Stimulated activated effector memory CD8-positive, alpha-beta T cell treated with anti-CD3 and anti-CD28 coated beads, Interleukin-12 subunit alpha, Interleukin-12 subunit beta, amount 100 ng/mL, for 72 hours (primary cell): Measurements from ENCODE around the gene IQCK.
A peak's percentile ranks its signal among the peaks of the same experiment; 100 is the strongest.

Experiments
- ATAC-seq: fragments of 150-1000 bp; cut with Tn5 transposase; 2 replicates; pipeline ENCODE4 v1.10.0; 2021
- DNase-seq, 2 donors: peaks; one replicate each; pipeline ENCODE4 v3.0.0; 2021 to 2022; ENCODE audit warnings: low spot score in 2 of 2
- H3K27ac Mint-ChIP-seq: one replicate; pipeline ENCODE4 v1.8.0; 2022; ENCODE audit warnings: mild to moderate bottlenecking, mixed read lengths
- H3K36me3 Mint-ChIP-seq: one replicate; pipeline ENCODE4 v1.8.0; 2022; ENCODE audit warnings: mild to moderate bottlenecking, mixed read lengths
- H3K4me1 Mint-ChIP-seq: one replicate; pipeline ENCODE4 v1.8.0; 2022; ENCODE audit warnings: mixed read lengths
- H3K4me3 Mint-ChIP-seq: one replicate; pipeline ENCODE4 v1.8.0; 2022; ENCODE audit warnings: mild to moderate bottlenecking, mixed read lengths
- H3K9me3 Mint-ChIP-seq: one replicate; pipeline ENCODE4 v1.8.0; 2022; ENCODE audit warnings: mixed read lengths

IQCK gene

GRCh38 chr16:19892902-19893301 is 174.8 kb downstream of the IQCK start:
- no peak for DNase-seq
- Mint-ChIP-seq H3K4me1 (peaks cover 4% of the 10 kb centered on the region), H3K4me3 (no peak overlapping the region), H3K36me3 (no peaks in the 10 kb centered on the region), H3K9me3 (no peaks in the 10 kb centered on the region), H3K27ac (no peak overlapping the region)
- ATAC-seq: no peak

DNA sequence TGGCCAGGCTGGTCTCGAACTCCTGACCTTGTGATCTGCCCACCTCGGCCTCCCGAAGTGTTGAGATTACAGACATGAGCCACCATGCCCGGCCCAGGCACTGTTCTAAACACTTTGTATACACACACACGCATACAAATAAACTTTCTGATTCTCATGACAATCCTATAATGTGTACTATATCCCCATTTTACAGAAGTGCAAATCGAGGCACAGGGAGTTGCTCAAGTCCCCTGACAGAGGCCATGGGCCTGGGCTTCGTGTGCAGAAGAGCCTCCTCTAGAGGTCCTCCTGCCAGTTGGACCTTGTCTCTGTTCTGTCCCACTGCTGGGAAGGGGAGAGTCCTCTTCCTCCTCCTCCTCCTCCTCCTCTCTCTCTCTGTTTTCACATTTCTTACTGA is 176.5 kb downstream of the IQCK start:
- no peak overlapping the region for H3K27ac Mint-ChIP-seq

DNA sequence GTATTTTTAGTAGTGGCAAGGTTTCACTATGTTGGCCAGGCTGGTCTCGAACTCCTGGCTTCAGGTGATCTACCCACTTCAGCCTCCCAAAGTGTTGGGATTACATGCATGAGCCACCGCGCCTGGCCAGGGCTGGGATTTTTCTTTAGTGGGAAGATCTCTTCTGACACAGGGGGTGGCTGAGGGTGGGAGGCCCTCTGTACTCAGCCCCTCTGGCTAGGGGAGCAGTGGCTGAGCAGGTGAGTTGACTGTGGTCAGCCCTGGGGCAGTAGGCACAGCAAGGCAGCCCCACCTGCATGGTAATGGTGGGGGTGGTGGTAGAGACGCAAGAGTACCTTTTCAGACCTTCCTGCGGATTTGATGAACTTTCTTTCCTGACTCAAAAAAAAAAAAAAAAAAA is 178.9 kb downstream of the IQCK start:
- Mint-ChIP-seq H3K4me1 (peaks cover 6% of the 10 kb centered on the region), H3K4me3 (no peak overlapping the region), H3K36me3 (no peaks in the 10 kb centered on the region), H3K9me3 (no peaks in the 10 kb centered on the region), H3K27ac (no peak overlapping the region)
- ATAC-seq: no peak
- no peak for DNase-seq

More for the DNA sequence above, 176.5 kb downstream of the IQCK start:
- Mint-ChIP-seq H3K36me3 (no peaks in the 10 kb centered on the region), H3K4me1 (peaks cover 6% of the 10 kb centered on the region), H3K4me3 (no peak overlapping the region), H3K9me3 (no peaks in the 10 kb centered on the region)
- no peak for ATAC-seq
- DNase-seq: no peak

DNA sequence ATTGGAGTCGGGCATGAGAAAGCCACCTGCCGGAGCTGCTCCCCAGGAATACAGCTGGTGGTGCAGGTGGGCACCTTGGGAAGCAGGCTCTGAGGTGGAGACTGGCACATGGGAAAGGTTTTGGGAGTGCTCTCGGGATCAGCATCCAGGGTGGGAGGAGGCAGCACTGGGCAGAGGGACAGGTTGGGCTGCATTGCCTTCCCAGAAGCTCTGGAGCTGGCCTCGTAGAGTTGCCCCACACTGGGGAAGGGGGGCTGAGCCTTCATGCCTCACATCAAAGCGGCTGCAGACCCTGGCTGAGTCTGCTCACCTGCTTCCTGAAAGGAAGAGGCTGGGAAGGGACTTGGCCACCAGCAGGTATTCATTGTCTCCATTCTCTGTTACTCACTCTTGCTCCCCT is 180.1 kb downstream of the IQCK start:
- DNase-seq (no peak), ATAC-seq (no peak)
- Mint-ChIP-seq H3K9me3 (no peaks in the 10 kb centered on the region), H3K27ac (no peak overlapping the region), H3K36me3 (no peaks in the 10 kb centered on the region), H3K4me1 (peaks cover 6% of the 10 kb centered on the region), H3K4me3 (no peak overlapping the region)

GRCh38 chr16:19898924-19899604 is 181.0 kb downstream of the IQCK start:
- peak; percentile 55 for ATAC-seq
- Mint-ChIP-seq H3K9me3 (no peaks in the 10 kb centered on the region), H3K4me3 (no peak overlapping the region), H3K36me3 (no peaks in the 10 kb centered on the region), H3K27ac (no peak overlapping the region), H3K4me1 (peaks cover 6% of the 10 kb centered on the region)
- peak; percentile 38 to 70 for DNase-seq

DNA sequence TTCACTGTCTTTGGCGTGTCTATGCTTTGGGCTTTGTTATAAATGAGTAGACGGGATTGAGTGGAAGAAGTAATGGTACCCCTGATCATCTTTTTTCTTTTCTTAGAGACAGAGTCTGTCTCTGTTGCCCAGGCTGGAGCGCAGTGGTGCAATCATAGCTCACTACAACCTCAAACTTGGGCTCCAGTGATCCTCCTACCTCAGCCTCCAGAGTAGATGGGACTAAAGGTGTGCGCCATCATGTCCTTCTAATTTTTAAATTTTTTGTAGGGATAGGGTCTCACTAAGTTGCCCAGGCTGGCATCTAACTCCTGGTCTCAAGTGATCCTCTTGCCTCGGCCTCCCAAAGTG is 181.5 kb downstream of the IQCK start:
- DNase-seq (no peak), ATAC-seq (no peak)
- H3K4me3 Mint-ChIP-seq: no peak overlapping the region
- H3K4me1 Mint-ChIP-seq: peaks cover 6% of the 10 kb centered on the region
- H3K9me3 Mint-ChIP-seq: no peaks in the 10 kb centered on the region
- no peak overlapping the region for H3K27ac Mint-ChIP-seq
- no peaks in the 10 kb centered on the region for H3K36me3 Mint-ChIP-seq

- ATAC-seq: no peak
- Mint-ChIP-seq H3K36me3 (no peaks in the 10 kb centered on the region), H3K4me1 (peaks cover 6% of the 10 kb centered on the region), H3K9me3 (no peaks in the 10 kb centered on the region), H3K4me3 (no peak overlapping the region), H3K27ac (no peak overlapping the region)
- DNase-seq: no peak
Observed at GRCh38 chr16:19901164-19901563, 183.1 kb downstream of the IQCK start.

DNA sequence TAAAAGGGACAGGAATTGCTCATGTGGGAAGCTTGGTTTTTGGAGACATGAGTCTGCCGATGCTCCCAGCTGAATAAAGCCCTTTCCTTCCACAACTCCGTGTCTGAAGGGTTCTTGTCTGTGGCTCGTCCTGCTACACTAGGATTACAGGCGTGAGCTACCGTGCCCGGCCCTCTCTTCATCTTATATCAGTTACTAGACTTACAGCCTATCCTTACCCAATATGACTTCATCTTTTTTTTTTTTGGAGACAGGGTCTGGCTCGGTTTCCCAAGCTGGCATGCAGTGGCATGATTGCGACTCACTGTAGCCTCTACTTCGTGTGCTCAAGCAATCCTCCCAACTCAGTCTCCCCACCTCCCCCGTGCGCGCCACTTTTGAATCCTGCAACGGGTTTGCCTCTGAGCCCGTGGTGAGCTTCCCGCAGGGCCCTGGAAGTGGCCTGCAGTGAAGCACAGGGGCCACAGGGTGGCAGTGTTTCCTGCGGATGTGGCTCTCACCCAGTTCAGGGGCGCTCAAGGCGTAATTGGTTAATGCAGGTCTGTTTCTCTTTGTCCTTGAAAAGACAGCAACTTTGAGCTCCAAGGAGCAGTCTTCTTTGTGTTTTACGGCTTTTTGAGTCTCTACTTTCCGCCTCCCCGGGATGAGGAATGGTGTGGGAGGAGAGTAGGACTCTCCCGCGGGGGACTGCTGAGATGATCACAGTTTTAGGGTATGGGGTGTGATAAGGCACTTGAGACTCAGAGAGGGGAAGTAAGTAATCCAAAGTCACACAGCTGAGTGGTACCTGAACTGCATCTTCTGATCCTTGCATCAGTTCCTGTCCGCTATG is 189.3 kb downstream of the IQCK start:
- no peaks in the 10 kb centered on the region for H3K9me3 Mint-ChIP-seq
- H3K27ac Mint-ChIP-seq: peak overlapping the region; percentile 61
- DNase-seq (peak; percentile 63 to 83), ATAC-seq (peak; percentile 86)
- peak overlapping the region; percentile 53 for H3K4me3 Mint-ChIP-seq
- H3K36me3 Mint-ChIP-seq: no peaks in the 10 kb centered on the region
- peaks cover 13% of the 10 kb centered on the region for H3K4me1 Mint-ChIP-seq
